ENCODE measurements around the gene PFKM.

PFKM gene

GRCh38 chr12:48126953-48127630 lies 7.9 kb downstream of the PFKM start:
- DNase-seq (ENCODE audit: low spot score) = no peak
- in situ Hi-C loops (cut with MboI; ENCODE audit: low pct_unique_long_range_greater_than_20kb, low sequenced_read_pairs, unreplicated experiment) = no loop called here
- TF ChIP-seq, protein P1, sequence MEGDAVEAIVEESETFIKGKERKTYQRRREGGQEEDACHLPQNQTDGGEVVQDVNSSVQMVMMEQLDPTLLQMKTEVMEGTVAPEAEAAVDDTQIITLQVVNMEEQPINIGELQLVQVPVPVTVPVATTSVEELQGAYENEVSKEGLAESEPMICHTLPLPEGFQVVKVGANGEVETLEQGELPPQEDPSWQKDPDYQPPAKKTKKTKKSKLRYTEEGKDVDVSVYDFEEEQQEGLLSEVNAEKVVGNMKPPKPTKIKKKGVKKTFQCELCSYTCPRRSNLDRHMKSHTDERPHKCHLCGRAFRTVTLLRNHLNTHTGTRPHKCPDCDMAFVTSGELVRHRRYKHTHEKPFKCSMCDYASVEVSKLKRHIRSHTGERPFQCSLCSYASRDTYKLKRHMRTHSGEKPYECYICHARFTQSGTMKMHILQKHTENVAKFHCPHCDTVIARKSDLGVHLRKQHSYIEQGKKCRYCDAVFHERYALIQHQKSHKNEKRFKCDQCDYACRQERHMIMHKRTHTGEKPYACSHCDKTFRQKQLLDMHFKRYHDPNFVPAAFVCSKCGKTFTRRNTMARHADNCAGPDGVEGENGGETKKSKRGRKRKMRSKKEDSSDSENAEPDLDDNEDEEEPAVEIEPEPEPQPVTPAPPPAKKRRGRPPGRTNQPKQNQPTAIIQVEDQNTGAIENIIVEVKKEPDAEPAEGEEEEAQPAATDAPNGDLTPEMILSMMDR (IDR thresholded peaks at IDR 0.05; ENCODE audit: extremely low read depth, insufficient read depth, missing control alignments) = no peak

- in situ Hi-C loops (cut with MboI; ENCODE audit: low pct_unique_long_range_greater_than_20kb, low sequenced_read_pairs, unreplicated experiment) = no loop called here
- TF ChIP-seq, protein P1 (IDR thresholded peaks at IDR 0.05; ENCODE audit: extremely low read depth, insufficient read depth, missing control alignments) = no peak
- no peak for DNase-seq (ENCODE audit: low spot score)
These were observed 9.6 kb downstream of the PFKM start for GRCh38 chr12:48128800-48129199.

- TF ChIP-seq, protein P1 (IDR thresholded peaks at IDR 0.05; ENCODE audit: extremely low read depth, insufficient read depth, missing control alignments) = no peak
- no peak for DNase-seq (ENCODE audit: low spot score)
- in situ Hi-C loops (cut with MboI; ENCODE audit: low pct_unique_long_range_greater_than_20kb, low sequenced_read_pairs, unreplicated experiment) = no loop called here
These were observed 10.2 kb downstream of the PFKM start for GRCh38 chr12:48129376-48129775.

GRCh38 chr12:48131517-48131916 lies 12.4 kb downstream of the PFKM start:
- in situ Hi-C loops (cut with MboI; ENCODE audit: low pct_unique_long_range_greater_than_20kb, low sequenced_read_pairs, unreplicated experiment) = no loop called here
- TF ChIP-seq, protein P1 (IDR thresholded peaks at IDR 0.05; ENCODE audit: extremely low read depth, insufficient read depth, missing control alignments) = no peak
- no peak for DNase-seq (ENCODE audit: low spot score)

- DNase-seq (ENCODE audit: low spot score) = no peak
- in situ Hi-C loops (cut with MboI; ENCODE audit: low pct_unique_long_range_greater_than_20kb, low sequenced_read_pairs, unreplicated experiment) = no loop called here
- TF ChIP-seq, protein P1 (IDR thresholded peaks at IDR 0.05; ENCODE audit: extremely low read depth, insufficient read depth, missing control alignments) = no peak
These were observed 13.7 kb downstream of the PFKM start for GRCh38 chr12:48132826-48133225.

DNA sequence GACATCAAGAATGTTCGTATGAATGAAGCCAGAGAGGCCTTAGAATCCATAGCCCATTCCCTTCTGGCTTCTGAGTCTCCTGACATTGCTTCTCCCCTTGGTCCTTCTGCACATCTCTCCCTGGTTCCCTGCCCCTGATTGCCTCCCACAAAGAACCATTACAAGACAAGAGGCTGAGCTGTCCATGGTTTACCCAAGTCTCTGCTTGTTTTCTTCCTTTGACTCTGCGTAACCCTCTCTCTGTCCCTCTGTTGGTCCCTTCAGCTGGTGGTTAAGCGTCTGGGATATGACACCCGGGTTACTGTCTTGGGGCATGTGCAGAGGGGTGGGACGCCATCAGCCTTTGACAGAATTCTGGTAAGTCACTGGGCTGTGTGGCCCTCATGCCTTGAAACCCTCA lies 15.9 kb downstream of the PFKM start:
- TF ChIP-seq, protein P1 (IDR thresholded peaks at IDR 0.05; ENCODE audit: extremely low read depth, insufficient read depth, missing control alignments) = no peak
- DNase-seq (ENCODE audit: low spot score) = no peak
- in situ Hi-C loops (cut with MboI; ENCODE audit: low pct_unique_long_range_greater_than_20kb, low sequenced_read_pairs, unreplicated experiment) = no loop called here

All from GM13977 (cell line).